MM.1S (cell line): ENCODE results near the gene TMEM14B.

Experiments used
- EZH2phosphoT487 ChIP-seq: fragments of 300-600 bp; sonication (generic); IDR thresholded peaks from 2 replicates; pipeline ENCODE4 v1.6.1; 2018; ENCODE audit warnings: antibody characterized with exemption, low read length
- TF ChIP-seq, protein P1 (sequence below): fragments of 300-600 bp; sonication (generic); IDR thresholded peaks from 2 replicates; pipeline ENCODE4 v1.5.1; 2016; ENCODE audit warnings: antibody characterized with exemption, low read length, mixed read lengths

- TF ChIP-seq EZH2phosphoT487: no peak
- TF ChIP-seq, protein P1, sequence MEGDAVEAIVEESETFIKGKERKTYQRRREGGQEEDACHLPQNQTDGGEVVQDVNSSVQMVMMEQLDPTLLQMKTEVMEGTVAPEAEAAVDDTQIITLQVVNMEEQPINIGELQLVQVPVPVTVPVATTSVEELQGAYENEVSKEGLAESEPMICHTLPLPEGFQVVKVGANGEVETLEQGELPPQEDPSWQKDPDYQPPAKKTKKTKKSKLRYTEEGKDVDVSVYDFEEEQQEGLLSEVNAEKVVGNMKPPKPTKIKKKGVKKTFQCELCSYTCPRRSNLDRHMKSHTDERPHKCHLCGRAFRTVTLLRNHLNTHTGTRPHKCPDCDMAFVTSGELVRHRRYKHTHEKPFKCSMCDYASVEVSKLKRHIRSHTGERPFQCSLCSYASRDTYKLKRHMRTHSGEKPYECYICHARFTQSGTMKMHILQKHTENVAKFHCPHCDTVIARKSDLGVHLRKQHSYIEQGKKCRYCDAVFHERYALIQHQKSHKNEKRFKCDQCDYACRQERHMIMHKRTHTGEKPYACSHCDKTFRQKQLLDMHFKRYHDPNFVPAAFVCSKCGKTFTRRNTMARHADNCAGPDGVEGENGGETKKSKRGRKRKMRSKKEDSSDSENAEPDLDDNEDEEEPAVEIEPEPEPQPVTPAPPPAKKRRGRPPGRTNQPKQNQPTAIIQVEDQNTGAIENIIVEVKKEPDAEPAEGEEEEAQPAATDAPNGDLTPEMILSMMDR: no peak
Measured at GRCh38 chr6:10720265-10720959, 27.2 kb upstream of the TMEM14B start.
